Smooth muscle cell of bladder (primary cell): ENCODE measurements around the gene FAM47E. TPM values are rescaled to one million over a fixed set of nuclear protein-coding genes. Genes with fewer than 3 reads are reported as not detected.

Experiments used
- total RNA-seq: library from RNA; depleted of rRNA; stranded (reverse); fragments of >200 nt; gene quantifications from 2 replicates; pipeline ENCODE4 v1.2.3, GENCODE V29; 2014

The FAM47E gene, protein sequence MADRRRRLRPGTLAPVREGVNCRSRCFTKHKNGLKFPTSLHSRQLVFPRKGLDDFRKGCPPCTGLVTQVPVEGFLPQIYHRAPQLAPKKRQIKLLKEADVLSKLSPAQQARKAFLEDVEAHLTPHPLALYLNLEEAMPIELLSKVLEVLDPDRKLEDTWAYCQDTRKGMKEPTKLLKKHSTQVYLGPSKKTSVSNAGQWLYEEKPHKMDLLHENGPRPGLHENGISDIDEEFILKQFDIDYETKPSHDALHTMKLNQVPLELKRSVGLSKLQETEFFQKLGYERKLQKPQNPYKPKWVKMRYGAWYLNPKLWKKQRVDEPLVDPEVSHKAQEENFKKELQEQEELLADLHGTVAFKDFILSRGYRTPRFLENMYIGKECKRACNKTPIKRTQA
- total RNA-seq = 0.28 and 1.4 TPM in 2 replicates

DNA sequence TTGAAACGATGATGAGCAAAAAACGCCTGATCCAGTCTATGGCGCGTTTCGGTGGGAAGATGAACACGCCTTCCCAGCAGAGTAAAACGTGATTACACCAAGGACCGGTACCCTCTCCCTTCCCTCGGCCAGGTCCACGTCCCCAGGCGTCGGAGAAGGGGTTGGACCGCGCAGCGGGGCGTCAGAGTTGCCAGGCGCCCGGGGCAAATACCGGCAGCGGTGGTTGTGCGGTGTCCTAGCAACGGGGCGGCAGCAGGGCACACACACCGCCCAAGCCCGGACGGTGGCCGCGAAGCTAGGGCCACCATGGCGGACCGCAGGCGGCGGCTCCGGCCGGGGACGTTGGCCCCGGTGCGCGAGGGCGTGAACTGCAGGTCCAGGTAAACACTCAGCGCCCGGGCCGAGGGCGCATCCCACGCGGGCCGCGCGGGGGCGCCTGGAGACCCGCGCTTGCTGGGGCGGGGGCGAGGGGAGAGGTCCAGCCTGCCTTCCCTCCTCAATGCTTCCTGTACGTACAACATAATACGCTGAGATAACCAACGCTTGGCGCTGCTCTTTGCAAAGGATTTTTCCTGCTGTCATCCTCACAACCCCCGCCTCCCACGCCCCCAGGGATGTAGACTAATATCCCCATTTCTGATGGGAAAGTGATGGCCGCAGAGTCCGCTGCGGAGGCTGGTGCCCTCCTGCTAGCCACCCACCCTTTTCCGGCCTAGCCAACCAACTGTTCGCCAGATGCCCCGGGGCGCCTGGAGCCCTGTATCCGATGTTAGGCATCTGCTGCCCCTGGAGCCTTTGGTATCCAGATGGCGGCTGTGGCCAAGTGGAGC is at the start of gene FAM47E:
TSS of gene FAM47E (plus strand) at position 281 of the 830 bp plus-strand sequence. CDS start at position 307, 26 bp downstream.

DNA sequence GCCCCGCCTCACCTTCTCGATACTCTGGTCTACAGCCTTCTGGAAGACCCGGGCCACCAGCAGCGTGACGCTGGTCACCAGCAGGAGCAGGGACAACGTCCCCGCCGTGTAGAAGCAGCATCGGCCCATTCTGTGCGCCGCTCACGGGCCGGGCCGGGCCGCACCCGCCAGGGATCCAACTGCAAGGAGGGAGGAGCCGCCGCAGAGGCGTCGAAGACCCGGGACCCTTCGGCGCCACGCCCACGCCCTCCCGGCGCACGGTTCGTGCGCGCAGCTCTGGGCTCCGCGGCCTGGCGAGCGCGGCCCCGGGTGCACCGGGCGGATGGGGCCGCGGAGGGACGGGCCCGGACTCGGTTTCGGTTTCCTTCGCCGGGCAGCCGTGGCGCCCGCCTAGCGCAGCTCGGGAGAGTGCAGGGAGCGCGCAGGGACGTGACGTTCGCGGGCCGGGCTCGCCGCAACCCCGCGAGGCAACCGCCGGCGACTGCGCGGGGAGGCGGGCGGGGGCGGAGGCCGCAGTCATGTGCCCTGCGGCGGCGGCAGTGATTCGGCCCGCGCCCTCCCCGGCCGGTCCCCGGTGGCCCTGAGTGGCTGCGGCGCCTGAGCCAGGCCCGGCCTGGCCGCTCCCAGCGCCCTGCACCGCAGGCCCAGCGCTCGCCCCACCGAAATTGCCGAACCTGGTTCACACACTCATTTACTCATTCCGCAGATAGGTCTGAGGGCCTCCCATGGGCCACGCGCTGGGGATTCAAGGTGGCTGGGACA is 37.9 kb upstream of the FAM47E start, which contains the start of gene SCARB2:
TSS of gene SCARB2 (minus strand) at position 410 of the 762 bp plus-strand sequence. CDS start at position 129, 281 bp downstream.

DNA sequence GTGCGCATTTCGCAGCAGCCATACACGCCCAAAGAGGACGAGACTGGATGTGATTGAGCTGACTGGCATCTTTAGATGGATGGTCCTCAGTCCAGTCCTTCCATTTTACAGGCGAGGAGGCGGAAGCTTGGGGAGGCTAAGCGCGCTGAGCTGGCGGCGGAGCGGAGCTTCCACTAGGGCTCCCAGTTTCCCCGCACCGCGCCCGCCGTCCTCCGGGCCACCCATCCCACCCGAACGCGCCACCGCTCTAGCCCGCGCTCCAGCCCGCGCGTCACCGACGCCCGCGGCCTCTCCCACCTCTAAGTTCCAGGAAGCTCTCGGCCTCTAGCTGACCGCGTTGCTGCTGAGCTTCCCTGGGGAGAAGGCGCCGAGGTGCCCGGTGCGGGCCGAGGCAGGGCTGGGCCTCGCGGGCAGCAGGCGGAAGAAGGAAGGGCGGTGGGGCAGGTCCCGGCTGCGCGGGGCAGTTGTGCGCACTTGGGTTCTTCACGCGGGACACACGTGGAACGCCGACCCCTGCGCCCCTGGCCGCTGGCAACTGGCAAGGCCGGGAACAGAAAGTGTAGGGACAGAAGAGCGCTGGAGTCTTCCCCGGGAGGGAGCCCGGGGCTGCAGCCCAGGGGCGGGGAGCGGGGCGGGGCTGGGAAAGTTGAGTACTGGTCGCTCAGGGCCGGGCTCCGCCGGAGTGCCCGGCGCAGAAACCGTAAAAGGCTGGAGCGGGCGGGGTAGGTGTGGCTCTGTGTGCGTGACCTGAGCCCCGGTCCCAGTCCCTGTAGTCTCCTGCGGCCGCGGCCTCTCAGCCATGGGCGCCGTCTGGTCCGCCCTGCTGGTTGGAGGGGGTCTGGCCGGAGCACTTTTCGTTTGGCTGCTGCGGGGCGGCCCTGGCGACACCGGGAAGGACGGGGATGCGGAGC is 54.7 kb downstream of the FAM47E start, which contains the start of gene STBD1:
TSS of gene STBD1 (plus strand) at position 763 of the 911 bp plus-strand sequence. CDS start at position 800, 37 bp downstream.

Other genes with a start within 250 kb of the FAM47E start
- under 0.01 TPM in 1 of 2 replicates, not detected in the other for gene CXCL9, start 244.2 kb upstream of the FAM47E start, total RNA-seq
- gene CXCL10, start 228.2 kb upstream of the FAM47E start, total RNA-seq = 0.09 and 0.28 TPM in 2 replicates
- gene CXCL11, start 215.7 kb upstream of the FAM47E start, total RNA-seq = 0.14 TPM in 1 of 2 replicates, not detected in the other
- 0.09 and 0.28 TPM in 2 replicates for gene ART3, start 177.0 kb upstream of the FAM47E start, total RNA-seq
- gene NUP54, start 103.3 kb upstream of the FAM47E start, total RNA-seq = 44.4 and 57.5 TPM in 2 replicates
- 315 and 349 TPM in 2 replicates for gene SCARB2, start 37.9 kb upstream of the FAM47E start, total RNA-seq
- gene STBD1, start 55.0 kb downstream of the FAM47E start, total RNA-seq = 7.0 and 10.9 TPM in 2 replicates
- gene CCDC158, start 169.4 kb downstream of the FAM47E start, total RNA-seq = 0.14 and 0.18 TPM in 2 replicates
- 0.92 and 1.6 TPM in 2 replicates for gene SHROOM3, start 183.5 kb downstream of the FAM47E start, total RNA-seq